Esophagus squamous epithelium (tissue), 5 donors: ENCODE measurements around the gene THAP8. TPM values are rescaled to one million over a fixed set of nuclear protein-coding genes. Genes with fewer than 3 reads are reported as not detected.

Experiments
- DNase-seq: peaks from one replicate; lab custom pipeline; 2025; lab: John Stamatoyannopoulos, UW
- H3K27ac ChIP-seq, 4 donors: fragments of 200-600 bp; sonication (generic); one replicate each; pipeline ENCODE4 v1.5.1; 2016 to 2019; ENCODE audit warnings: mild to moderate bottlenecking in 1 of 4
- H3K27me3 ChIP-seq, 4 donors: fragments of 200-600 bp; sonication (generic); 1 replicate in 3 of 4; 2 replicates in 1 of 4; pipeline versions ENCODE4 v1.5.1 to v1.6.0; 2017 to 2021; ENCODE audit warnings: antibody characterized with exemption in 1 of 4
- H3K36me3 ChIP-seq, 3 donors: fragments of 200-600 bp; sonication (generic); one replicate each; pipeline ENCODE4 v1.5.1; 2016 to 2019
- H3K4me1 ChIP-seq, 3 donors: fragments of 200-600 bp; sonication (generic); one replicate each; pipeline ENCODE4 v1.5.1; 2017 to 2019
- H3K4me3 ChIP-seq, 4 donors: fragments of 200-600 bp; sonication (generic); 1 replicate in 3 of 4; 2 replicates in 1 of 4; pipeline ENCODE4 v1.5.1; 2016 to 2019; ENCODE audit warnings: mild to moderate bottlenecking in 2 of 4, moderate library complexity in 1 of 4
- H3K9me3 ChIP-seq, 3 donors: fragments of 200-600 bp; sonication (generic); one replicate each; pipeline ENCODE4 v1.5.1; 2016 to 2019
- POLR2A ChIP-seq, 4 donors: fragments of 450-650 bp; IDR thresholded peaks; one replicate each; pipeline ENCODE4 v1.6.1; 2017; ENCODE audit warnings: antibody characterized with exemption in 4 of 4, mild to moderate bottlenecking in 4 of 4, moderate library complexity in 3 of 4
- WGBS, 2 donors: methylation state at CpG; one replicate each; pipeline ENCODE4 v1.1.5; 2018; 5-methylcytosine and 5-hydroxymethylcytosine counted together
- intact Hi-C: fragments of 100-400 bp; cut with DNase I; formaldehyde crosslinking; loops from one replicate; pipeline ENCODE4 v1.15.0; 2022
- total RNA-seq, 4 donors: library from RNA; depleted of rRNA; stranded (reverse); fragments of >200 nt; gene quantifications; one replicate each; pipeline ENCODE4 v1.1.0, GENCODE V29; 2016
- TF ChIP-seq, protein P1 (sequence below), 6 experiments: fragments of 450-650 bp in 4 of 6; fragments of 200-600 bp in 2 of 6; sonication (generic) in 2 of 6; IDR thresholded peaks; one replicate each; pipeline ENCODE4 v1.5.1; 2016 to 2019; ENCODE audit warnings: antibody characterized with exemption in 6 of 6, mild to moderate bottlenecking in 4 of 6, moderate library complexity in 4 of 6
- donor health status: DM: yes; HTN: yes; CAD: no.

The THAP8 gene
- total RNA-seq, 4 donors from 2014 or later, result 2.8 to 4.8 (median 3.6) TPM

GRCh38 chr19:36099166-36099785 is 45.2 kb upstream of the THAP8 start:
- Histone ChIP-seq H3K4me1 (peaks cover 0 to 37% (median 5%) of the 10 kb centered on the region in 3 donors), H3K36me3 (no peaks in the 10 kb centered on the region), H3K27ac (no peak overlapping the region), H3K27me3 (no peaks in the 10 kb centered on the region), H3K4me3 (no peak overlapping the region), H3K9me3 (no peaks in the 10 kb centered on the region)
- DNase-seq, result no peak
- intact Hi-C loops, result no loop called here
- WGBS, 2 donors, result 76 to 84% methylated on average over 7 to 13 of the region's 19 CpGs
- TF ChIP-seq, protein P1, sequence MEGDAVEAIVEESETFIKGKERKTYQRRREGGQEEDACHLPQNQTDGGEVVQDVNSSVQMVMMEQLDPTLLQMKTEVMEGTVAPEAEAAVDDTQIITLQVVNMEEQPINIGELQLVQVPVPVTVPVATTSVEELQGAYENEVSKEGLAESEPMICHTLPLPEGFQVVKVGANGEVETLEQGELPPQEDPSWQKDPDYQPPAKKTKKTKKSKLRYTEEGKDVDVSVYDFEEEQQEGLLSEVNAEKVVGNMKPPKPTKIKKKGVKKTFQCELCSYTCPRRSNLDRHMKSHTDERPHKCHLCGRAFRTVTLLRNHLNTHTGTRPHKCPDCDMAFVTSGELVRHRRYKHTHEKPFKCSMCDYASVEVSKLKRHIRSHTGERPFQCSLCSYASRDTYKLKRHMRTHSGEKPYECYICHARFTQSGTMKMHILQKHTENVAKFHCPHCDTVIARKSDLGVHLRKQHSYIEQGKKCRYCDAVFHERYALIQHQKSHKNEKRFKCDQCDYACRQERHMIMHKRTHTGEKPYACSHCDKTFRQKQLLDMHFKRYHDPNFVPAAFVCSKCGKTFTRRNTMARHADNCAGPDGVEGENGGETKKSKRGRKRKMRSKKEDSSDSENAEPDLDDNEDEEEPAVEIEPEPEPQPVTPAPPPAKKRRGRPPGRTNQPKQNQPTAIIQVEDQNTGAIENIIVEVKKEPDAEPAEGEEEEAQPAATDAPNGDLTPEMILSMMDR (IDR thresholded peaks at IDR 0.05), result no peak
- TF ChIP-seq POLR2A (IDR thresholded peaks at IDR 0.05), result no peak

DNA sequence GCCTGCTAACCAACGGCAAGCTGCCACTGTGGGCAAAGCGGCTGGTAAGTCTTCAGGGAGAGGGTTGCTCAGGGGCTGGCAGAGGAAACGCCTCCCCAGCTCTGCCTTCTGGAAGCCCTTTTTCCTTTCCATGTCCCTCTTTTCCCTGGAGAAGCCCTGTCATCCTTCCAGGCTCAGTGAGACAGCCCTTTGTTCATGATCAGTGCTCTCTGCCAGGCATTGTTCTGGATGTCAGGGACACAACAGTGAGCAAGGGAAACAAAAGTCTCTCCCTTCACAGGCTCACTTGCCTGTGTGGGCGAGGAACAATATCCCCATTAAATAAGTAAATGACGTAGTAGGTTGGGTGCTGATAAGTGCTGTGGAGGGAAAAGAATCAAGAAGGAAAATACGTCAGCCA is 43.0 kb upstream of the THAP8 start:
- no peak overlapping the region for H3K4me3 ChIP-seq
- WGBS, 2 donors, result 81 to 93% methylated on average over 6 of the region's 6 CpGs
- TF ChIP-seq, protein P1 (IDR thresholded peaks at IDR 0.05), result no peak
- TF ChIP-seq POLR2A (IDR thresholded peaks at IDR 0.05), result no peak
- H3K9me3 ChIP-seq, result no peaks in the 10 kb centered on the region
- no peak overlapping the region for H3K27ac ChIP-seq
- no peaks in the 10 kb centered on the region for H3K27me3 ChIP-seq
- intact Hi-C loops, result no loop called here
- no peak for DNase-seq
- no peaks in the 10 kb centered on the region for H3K36me3 ChIP-seq
- peaks cover 0 to 29% (median 5%) of the 10 kb centered on the region in 3 donors for H3K4me1 ChIP-seq

- Histone ChIP-seq H3K27me3 (no peaks in the 10 kb centered on the region), H3K4me3 (no peak overlapping the region), H3K36me3 (no peaks in the 10 kb centered on the region), H3K27ac (no peak overlapping the region), H3K4me1 (peaks cover 0 to 12% (median 0%) of the 10 kb centered on the region in 3 donors), H3K9me3 (no peaks in the 10 kb centered on the region)
- TF ChIP-seq POLR2A (IDR thresholded peaks at IDR 0.05), result no peak
- TF ChIP-seq, protein P1 (IDR thresholded peaks at IDR 0.05), result no peak
- no peak for DNase-seq
- WGBS, 2 donors, result 55 to 61% methylated on average over 5 of the region's 6 CpGs
- intact Hi-C loops, result no loop called here
Measured at GRCh38 chr19:36093687-36094086, 39.6 kb upstream of the THAP8 start.

GRCh38 chr19:36093146-36093662 is 39.1 kb upstream of the THAP8 start:
- no peaks in the 10 kb centered on the region for H3K27me3 ChIP-seq
- no peak for DNase-seq
- no peak overlapping the region for H3K27ac ChIP-seq
- WGBS, 2 donors, result 88 to 93% methylated on average over 2 to 5 of the region's 5 CpGs
- H3K4me1 ChIP-seq, result peaks cover 0 to 12% (median 0%) of the 10 kb centered on the region in 3 donors
- no peaks in the 10 kb centered on the region for H3K9me3 ChIP-seq
- TF ChIP-seq, protein P1 (IDR thresholded peaks at IDR 0.05), result no peak
- no peak for TF ChIP-seq POLR2A (IDR thresholded peaks at IDR 0.05)
- H3K4me3 ChIP-seq, result no peak overlapping the region
- H3K36me3 ChIP-seq, result no peaks in the 10 kb centered on the region
- intact Hi-C loops, result no loop called here

GRCh38 chr19:36092566-36092965 is 38.5 kb upstream of the THAP8 start:
- Histone ChIP-seq H3K27me3 (no peaks in the 10 kb centered on the region), H3K36me3 (no peaks in the 10 kb centered on the region), H3K4me3 (no peak overlapping the region), H3K27ac (no peak overlapping the region), H3K9me3 (no peaks in the 10 kb centered on the region), H3K4me1 (peaks cover 0 to 12% (median 0%) of the 10 kb centered on the region in 3 donors)
- WGBS, 2 donors, result 100% methylated on average over 4 of the region's 7 CpGs; no CpG with 5 or more reads in 1 of the 2 donors
- no peak for DNase-seq
- intact Hi-C loops, result no loop called here
- TF ChIP-seq, protein P1 (IDR thresholded peaks at IDR 0.05), result no peak
- TF ChIP-seq POLR2A (IDR thresholded peaks at IDR 0.05), result no peak
